IPS DF 6.9 (cell line): ENCODE results near the gene SEPTIN2.

Experiments
- DNase-seq: peaks from one replicate; pipeline ENCODE4 v3.0.0-alpha.2; 2013; ENCODE audit warnings: low read depth, low spot score
- H3K27ac ChIP-seq: one replicate; pipeline ENCODE4 v1.5.1; 2013; ENCODE audit warnings: low read length, control low read depth
- H3K27me3 ChIP-seq: 2 replicates; pipeline ENCODE4 v1.6.1; 2013; ENCODE audit warnings: mild to moderate bottlenecking, low read length; ENCODE audit not compliant: control insufficient read depth, insufficient read depth
- H3K36me3 ChIP-seq: 2 replicates; pipeline ENCODE4 v1.6.1; 2013; ENCODE audit warnings: low read length; ENCODE audit not compliant: control insufficient read depth, insufficient read depth
- H3K4me1 ChIP-seq: 2 replicates; pipeline ENCODE4 v1.6.1; 2013; ENCODE audit warnings: low read length; ENCODE audit not compliant: control insufficient read depth, insufficient read depth
- H3K4me3 ChIP-seq: 2 replicates; pipeline ENCODE4 v1.5.1; 2013; ENCODE audit warnings: mild to moderate bottlenecking, low read length
- H3K9me3 ChIP-seq: 2 replicates; pipeline ENCODE4 v1.6.1; 2013; ENCODE audit warnings: low read length, inconsistent platforms; ENCODE audit not compliant: control insufficient read depth, insufficient read depth
- WGBS: extraction: QIAGEN DNeasy Blood & Tissue Kit; methylation state at CpG from one replicate; pipeline ENCODE4 v1.1.7; 2013; ENCODE audit warnings: mixed read lengths, missing lambda C conversion rate; ENCODE audit not compliant: insufficient read length, insufficient coverage; 5-methylcytosine and 5-hydroxymethylcytosine counted together

The SEPTIN2 gene

GRCh38 chr2:241300000-241300399 is 15.7 kb upstream of the SEPTIN2 start:
- no peaks in the 10 kb centered on the region for H3K9me3 ChIP-seq
- H3K27ac ChIP-seq = no peak overlapping the region
- no CpG with 5 or more reads among the region's 12 CpGs for WGBS
- no peaks in the 10 kb centered on the region for H3K4me1 ChIP-seq
- no peak overlapping the region for H3K4me3 ChIP-seq
- H3K27me3 ChIP-seq = no peaks in the 10 kb centered on the region
- no peak for DNase-seq
- H3K36me3 ChIP-seq = no peaks in the 10 kb centered on the region

- H3K36me3 ChIP-seq = no peaks in the 10 kb centered on the region
- WGBS = no CpG with 5 or more reads among the region's 3 CpGs
- no peaks in the 10 kb centered on the region for H3K4me1 ChIP-seq
- no peaks in the 10 kb centered on the region for H3K27me3 ChIP-seq
- no peak for DNase-seq
- no peaks in the 10 kb centered on the region for H3K9me3 ChIP-seq
- no peak overlapping the region for H3K4me3 ChIP-seq
- no peak overlapping the region for H3K27ac ChIP-seq
Measured at GRCh38 chr2:241302083-241302482, 13.6 kb upstream of the SEPTIN2 start.

- H3K9me3 ChIP-seq = no peaks in the 10 kb centered on the region
- no CpG with 5 or more reads among the region's 13 CpGs for WGBS
- no peak overlapping the region for H3K27ac ChIP-seq
- DNase-seq = no peak
- H3K27me3 ChIP-seq = no peaks in the 10 kb centered on the region
- H3K36me3 ChIP-seq = no peaks in the 10 kb centered on the region
- H3K4me1 ChIP-seq = no peaks in the 10 kb centered on the region
- H3K4me3 ChIP-seq = no peak overlapping the region
Measured at GRCh38 chr2:241302759-241303651, 12.7 kb upstream of the SEPTIN2 start.

- Histone ChIP-seq H3K27ac (no peak overlapping the region), H3K36me3 (no peaks in the 10 kb centered on the region), H3K4me3 (no peak overlapping the region), H3K4me1 (no peaks in the 10 kb centered on the region), H3K27me3 (no peaks in the 10 kb centered on the region), H3K9me3 (no peaks in the 10 kb centered on the region)
- WGBS = no CpG with 5 or more reads among the region's 5 CpGs
- no peak for DNase-seq
Measured at GRCh38 chr2:241304039-241304670, 11.6 kb upstream of the SEPTIN2 start.

- no peaks in the 10 kb centered on the region for H3K36me3 ChIP-seq
- no peaks in the 10 kb centered on the region for H3K9me3 ChIP-seq
- no CpG with 5 or more reads among the region's 6 CpGs for WGBS
- no peak overlapping the region for H3K27ac ChIP-seq
- no peaks in the 10 kb centered on the region for H3K4me1 ChIP-seq
- H3K27me3 ChIP-seq = no peaks in the 10 kb centered on the region
- H3K4me3 ChIP-seq = no peak overlapping the region
- DNase-seq = no peak
Measured at GRCh38 chr2:241307055-241307454, 8.7 kb upstream of the SEPTIN2 start.

- Histone ChIP-seq H3K27ac (no peak overlapping the region), H3K4me1 (no peaks in the 10 kb centered on the region), H3K36me3 (no peaks in the 10 kb centered on the region), H3K27me3 (no peaks in the 10 kb centered on the region), H3K9me3 (no peaks in the 10 kb centered on the region), H3K4me3 (no peak overlapping the region)
- WGBS = no CpG with 5 or more reads among the region's 5 CpGs
- DNase-seq = no peak
Measured at GRCh38 chr2:241308267-241308666, 7.5 kb upstream of the SEPTIN2 start.

GRCh38 chr2:241308832-241309500 is 6.8 kb upstream of the SEPTIN2 start:
- H3K27me3 ChIP-seq = no peaks in the 10 kb centered on the region
- no peaks in the 10 kb centered on the region for H3K36me3 ChIP-seq
- no peak overlapping the region for H3K27ac ChIP-seq
- no peak for DNase-seq
- no peak overlapping the region for H3K4me3 ChIP-seq
- WGBS = no CpG with 5 or more reads among the region's 18 CpGs
- no peaks in the 10 kb centered on the region for H3K4me1 ChIP-seq
- no peaks in the 10 kb centered on the region for H3K9me3 ChIP-seq

GRCh38 chr2:241309684-241310117 is 6.0 kb upstream of the SEPTIN2 start:
- Histone ChIP-seq H3K27me3 (no peaks in the 10 kb centered on the region), H3K4me1 (no peaks in the 10 kb centered on the region), H3K9me3 (no peaks in the 10 kb centered on the region), H3K36me3 (no peaks in the 10 kb centered on the region), H3K4me3 (no peak overlapping the region), H3K27ac (no peak overlapping the region)
- DNase-seq = no peak
- no CpG with 5 or more reads among the region's 2 CpGs for WGBS

- DNase-seq = no peak
- Histone ChIP-seq H3K9me3 (no peaks in the 10 kb centered on the region), H3K27ac (no peak overlapping the region), H3K4me3 (no peak overlapping the region), H3K36me3 (no peaks in the 10 kb centered on the region), H3K27me3 (no peaks in the 10 kb centered on the region), H3K4me1 (no peaks in the 10 kb centered on the region)
- no CpG with 5 or more reads among the region's 13 CpGs for WGBS
Measured at GRCh38 chr2:241310917-241311566, 4.7 kb upstream of the SEPTIN2 start.

- Histone ChIP-seq H3K9me3 (no peaks in the 10 kb centered on the region), H3K4me1 (no peaks in the 10 kb centered on the region), H3K36me3 (no peaks in the 10 kb centered on the region), H3K27me3 (no peaks in the 10 kb centered on the region), H3K27ac (no peak overlapping the region), H3K4me3 (no peak overlapping the region)
- WGBS = no CpG with 5 or more reads among the region's 4 CpGs
- DNase-seq = no peak
Measured at GRCh38 chr2:241312082-241312481, 3.6 kb upstream of the SEPTIN2 start.
